Activated T-helper 9 cell treated with anti-CD3 and anti-CD28 coated beads, Interleukin-2, amount 50 U/mL, for 16 hours (primary cell): ENCODE results near the gene TMEM236.

ENCODE experiments used
- DNase-seq: peaks from one replicate; pipeline ENCODE4 v3.0.0-alpha.2; 2020; ENCODE audit warnings: low read depth

TMEM236 gene

DNA sequence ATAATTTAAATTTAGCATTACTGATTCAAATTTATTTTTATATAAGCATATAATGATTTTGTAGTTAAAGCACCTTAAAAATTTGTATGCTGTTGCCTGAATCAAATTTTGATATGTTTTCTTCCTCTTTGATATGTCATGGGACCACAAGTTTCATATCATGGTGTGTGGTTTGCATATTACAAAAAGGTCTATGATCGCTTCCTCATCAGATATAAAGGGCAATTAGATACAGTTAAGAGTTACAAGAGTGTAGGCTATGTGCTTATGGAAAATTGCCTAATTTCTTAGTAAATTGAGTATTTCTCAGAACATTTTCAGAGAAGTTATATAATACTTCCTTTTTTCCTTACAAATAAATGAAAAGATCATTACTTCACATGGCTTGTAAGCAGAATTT is 79.3 kb downstream of the TMEM236 start:
- DNase-seq, result no peak

DNA sequence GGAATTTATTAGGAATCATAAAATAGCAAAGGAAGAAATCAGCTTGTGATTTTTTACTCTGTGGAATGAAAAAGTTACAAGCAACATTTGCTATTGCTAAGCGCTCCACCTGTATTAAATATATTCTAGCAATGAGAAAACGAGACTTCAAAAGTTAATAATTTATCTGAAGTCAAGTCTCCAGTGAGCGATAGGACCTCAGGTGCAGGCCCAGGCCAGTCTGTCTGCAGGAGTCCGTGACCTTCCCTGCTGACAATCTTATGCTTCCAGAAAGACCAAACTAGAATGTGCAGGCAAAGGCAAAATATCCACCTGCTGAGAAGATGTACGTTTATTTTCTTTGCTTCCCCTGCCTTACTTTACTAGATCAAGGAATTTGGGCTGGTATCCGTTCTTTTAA is 79.9 kb downstream of the TMEM236 start:
- no peak for DNase-seq

DNA sequence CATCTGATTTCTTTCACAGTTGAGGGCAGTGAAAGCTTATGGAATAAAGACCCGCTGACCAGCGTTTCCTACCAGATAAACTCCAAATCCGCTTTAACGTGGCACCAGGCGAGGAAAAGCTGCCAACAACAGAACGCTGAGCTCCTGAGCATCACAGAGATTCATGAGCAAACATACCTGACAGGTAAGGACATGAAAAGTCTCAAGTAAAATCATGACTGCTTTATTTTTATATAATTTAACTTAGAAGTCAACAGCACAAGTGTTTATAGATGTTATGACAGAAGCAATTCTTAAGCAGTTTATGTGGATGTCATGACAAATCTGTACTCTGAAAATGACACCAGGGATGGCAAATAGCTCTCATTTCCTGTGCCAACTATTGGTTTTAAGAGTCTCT is 81.7 kb downstream of the TMEM236 start:
- DNase-seq, result no peak

DNA sequence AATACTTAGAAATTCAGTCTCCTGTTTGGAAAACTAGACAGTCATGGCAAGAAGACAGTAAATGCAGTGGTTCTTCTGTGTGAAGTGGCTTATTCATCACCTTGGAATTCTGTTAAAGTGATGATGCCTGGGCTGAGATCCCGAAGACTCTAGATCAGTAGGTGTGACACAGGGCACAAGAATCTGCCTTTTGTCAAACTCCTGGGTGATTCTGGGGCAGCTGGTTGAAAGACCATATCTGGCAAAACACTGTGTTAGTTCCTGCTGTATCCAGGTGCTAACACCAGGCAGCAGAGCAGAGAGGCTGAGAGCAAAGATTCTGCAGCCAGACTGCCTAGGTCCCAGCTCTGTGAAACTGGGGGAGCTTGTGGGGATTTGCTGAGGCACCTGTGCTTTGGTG is 83.7 kb downstream of the TMEM236 start:
- no peak for DNase-seq

DNA sequence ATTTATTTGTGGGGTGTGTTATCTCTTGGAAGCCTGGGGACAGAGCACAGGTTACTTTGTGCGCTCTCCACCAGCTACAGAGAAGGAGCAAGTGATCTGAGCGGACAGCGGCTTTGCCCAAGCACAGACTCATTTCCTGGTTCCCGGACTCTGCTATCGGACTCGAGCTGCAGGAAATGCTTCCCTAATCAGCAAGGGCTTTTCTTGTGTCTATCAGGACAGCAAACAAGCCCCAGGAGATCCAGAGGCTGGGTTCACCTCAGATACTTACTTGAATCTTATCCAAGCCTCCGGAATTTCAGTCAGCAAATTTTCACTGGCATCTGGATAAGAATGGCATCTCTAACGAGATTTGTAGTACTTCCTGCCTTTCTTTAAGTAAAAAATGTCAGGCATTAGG is 84.9 kb downstream of the TMEM236 start:
- no peak for DNase-seq

DNA sequence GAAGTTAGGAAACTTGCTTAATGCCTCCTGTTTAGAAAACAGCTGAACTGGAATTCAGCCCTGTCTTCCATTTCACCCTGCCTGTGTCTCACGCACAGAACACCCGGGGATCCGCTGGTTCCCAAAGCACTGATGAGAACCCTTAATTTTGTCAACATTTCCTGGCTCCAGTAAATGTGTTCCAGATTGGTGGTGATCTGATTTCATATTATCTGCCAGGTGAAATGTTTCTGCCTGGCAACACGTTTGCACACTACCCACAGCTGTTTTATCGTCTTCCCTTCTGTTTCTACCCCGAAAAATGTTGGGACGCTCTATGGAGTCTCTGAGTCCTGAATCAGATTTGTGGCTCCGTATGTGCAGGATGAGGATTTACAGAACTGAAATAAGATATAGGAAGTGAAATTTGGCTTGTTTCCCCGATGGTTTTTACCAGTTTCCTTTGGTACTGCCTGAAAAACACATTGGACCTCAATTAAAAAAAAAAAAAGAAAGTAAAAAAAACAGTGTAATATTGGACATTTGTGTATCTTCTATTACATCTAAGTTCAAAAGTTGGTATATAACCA is 86.2 kb downstream of the TMEM236 start:
- no peak for DNase-seq

DNA sequence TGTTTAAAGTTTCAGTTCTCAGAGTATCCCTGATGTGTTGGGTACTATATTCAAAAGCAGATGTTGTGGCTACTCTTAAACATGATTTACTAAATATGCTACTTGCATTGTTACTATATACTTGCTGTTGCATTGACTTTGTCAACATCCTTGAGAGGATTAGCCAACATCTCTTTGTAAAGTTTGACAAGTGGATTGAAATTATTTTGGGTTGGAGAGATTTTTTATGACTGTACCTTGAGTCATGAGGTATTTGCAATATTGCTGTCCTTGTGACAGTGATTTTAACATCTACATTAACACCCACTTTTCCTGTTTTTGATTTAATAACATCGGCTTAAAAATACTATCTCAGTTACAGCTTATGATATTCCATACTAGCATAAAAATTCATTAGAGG is 89.0 kb downstream of the TMEM236 start:
- DNase-seq, result no peak

DNA sequence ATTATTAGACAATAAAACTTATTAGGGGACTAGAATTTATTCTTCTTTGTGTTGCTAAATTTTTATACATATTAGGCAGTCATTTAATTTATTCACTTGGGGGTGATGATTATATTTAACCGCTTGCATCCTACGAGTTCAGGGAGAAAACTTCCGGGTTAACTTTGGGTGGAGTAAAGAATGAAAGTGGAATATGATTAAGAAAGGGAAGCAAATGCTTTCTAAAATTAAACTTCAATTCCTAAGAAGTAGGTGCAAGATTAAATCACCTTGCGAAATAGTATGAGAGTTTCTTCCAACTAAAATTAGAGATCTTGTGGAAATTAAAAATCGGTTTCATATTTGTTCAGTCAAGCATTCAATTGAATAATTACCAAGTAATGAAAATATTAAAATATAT is 90.6 kb downstream of the TMEM236 start:
- no peak for DNase-seq

DNA sequence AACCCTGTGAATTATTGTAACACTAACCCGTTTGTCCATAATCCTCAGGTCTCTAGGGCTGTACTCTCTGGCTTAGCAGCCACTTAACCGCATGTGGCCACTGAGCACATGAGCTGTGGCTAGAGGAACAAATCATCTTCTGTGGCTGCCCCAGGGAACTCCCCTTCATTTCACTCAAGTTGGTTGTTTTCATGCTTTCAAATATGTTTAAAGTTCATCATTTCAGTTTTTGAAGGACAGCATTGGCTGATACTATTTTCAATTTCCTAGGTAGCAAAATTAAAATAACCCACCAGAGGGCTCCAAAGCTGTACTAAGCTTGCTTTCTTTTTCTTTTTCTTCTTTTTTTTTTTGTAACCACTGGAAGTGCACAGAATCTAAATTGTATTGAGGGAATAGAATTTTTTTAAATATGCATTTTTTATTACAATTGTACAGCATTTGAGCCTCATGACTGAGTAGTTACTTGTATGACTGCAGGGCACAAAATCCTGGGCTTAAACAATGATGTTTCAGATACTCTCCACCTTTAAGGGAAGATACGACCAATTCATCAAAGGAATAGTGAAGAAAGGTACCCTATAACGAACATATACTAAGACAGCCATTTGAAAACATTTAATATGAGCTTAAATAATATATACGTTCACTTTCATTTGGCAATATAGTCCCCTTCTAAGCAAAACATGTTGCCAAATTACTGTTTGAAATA is 95.7 kb downstream of the TMEM236 start:
- DNase-seq, result no peak

DNA sequence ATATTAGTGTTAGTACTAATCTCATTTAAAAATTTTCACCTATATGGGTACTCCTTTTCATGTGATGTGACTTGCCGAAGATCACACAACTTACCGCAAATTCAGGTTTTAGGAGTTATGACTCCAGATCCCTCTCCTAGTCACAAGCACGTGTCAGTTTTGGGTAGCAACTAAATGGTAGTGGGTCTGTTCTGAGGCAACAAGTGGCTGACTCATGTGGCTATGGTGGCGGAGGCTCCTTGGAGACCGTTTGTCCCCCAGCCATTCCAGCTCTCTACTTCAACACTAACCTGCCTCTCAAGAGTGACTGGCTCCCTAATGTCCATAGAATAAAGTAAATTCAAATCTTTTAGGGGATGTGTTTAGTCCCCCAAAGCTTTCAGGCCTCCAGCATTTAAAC is 96.6 kb downstream of the TMEM236 start:
- DNase-seq, result no peak
